NB4 (cell line): Measurements from ENCODE around the gene SCAPER.

Experiments
- POLR2A ChIP-seq: IDR thresholded peaks from 2 replicates; pipeline ENCODE4 v1.6.1; 2011; ENCODE audit warnings: mild to moderate bottlenecking; ENCODE audit not compliant: insufficient read length; ENCODE audit errors: extremely low read depth
- TF ChIP-seq, protein P1 (sequence below): IDR thresholded peaks from one replicate; pipeline ENCODE4 v1.5.1; 2012; ENCODE audit warnings: low read depth, low read length

DNA sequence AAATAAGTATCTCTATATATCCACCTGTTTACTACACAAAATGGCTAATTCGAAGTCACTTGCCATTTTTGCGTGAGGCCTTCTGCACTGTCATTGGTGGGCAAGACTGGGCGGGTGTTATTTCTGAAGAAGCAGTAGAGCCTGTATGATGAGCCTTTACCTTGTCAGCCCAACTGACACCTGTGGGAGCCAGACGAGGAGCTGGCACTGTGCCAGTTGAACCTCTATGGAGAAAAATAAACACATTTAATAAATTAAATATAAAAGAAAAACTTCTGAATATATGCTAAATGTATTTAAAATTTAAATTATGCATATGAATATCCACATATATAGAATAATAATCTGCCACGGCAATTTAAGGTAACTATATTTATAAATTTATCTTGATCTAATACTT is 109.9 kb downstream of the SCAPER start:
- TF ChIP-seq, protein P1, sequence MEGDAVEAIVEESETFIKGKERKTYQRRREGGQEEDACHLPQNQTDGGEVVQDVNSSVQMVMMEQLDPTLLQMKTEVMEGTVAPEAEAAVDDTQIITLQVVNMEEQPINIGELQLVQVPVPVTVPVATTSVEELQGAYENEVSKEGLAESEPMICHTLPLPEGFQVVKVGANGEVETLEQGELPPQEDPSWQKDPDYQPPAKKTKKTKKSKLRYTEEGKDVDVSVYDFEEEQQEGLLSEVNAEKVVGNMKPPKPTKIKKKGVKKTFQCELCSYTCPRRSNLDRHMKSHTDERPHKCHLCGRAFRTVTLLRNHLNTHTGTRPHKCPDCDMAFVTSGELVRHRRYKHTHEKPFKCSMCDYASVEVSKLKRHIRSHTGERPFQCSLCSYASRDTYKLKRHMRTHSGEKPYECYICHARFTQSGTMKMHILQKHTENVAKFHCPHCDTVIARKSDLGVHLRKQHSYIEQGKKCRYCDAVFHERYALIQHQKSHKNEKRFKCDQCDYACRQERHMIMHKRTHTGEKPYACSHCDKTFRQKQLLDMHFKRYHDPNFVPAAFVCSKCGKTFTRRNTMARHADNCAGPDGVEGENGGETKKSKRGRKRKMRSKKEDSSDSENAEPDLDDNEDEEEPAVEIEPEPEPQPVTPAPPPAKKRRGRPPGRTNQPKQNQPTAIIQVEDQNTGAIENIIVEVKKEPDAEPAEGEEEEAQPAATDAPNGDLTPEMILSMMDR = no peak
- TF ChIP-seq POLR2A = no peak
